Measurements from ENCODE around the gene BICC1.

The BICC1 gene

DNA sequence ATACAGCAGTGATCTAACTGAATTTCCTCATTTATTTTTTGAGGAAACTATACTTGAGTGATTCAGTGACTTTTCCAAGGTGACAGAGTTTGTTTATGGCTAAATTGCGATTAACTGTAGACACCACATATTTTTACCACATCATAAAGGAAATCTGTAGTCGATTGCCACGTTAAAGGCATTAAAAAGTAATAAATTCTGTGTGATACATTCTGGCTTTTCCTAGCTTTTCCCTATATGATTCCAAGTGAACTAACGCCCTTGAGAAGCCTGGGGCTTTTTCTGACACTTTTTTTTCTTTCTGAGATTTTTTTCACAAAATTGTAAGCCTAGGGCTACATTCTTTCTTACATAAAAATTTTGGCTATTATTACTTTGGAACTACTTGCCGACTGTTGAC lies 266.9 kb downstream of the BICC1 start:
- in situ Hi-C loops (cut with HindIII; ENCODE audit: low pct_ligation_motif_present, low sequenced_read_pairs): no loop called here
- DNase-seq: no peak
- TF ChIP-seq, protein P1, sequence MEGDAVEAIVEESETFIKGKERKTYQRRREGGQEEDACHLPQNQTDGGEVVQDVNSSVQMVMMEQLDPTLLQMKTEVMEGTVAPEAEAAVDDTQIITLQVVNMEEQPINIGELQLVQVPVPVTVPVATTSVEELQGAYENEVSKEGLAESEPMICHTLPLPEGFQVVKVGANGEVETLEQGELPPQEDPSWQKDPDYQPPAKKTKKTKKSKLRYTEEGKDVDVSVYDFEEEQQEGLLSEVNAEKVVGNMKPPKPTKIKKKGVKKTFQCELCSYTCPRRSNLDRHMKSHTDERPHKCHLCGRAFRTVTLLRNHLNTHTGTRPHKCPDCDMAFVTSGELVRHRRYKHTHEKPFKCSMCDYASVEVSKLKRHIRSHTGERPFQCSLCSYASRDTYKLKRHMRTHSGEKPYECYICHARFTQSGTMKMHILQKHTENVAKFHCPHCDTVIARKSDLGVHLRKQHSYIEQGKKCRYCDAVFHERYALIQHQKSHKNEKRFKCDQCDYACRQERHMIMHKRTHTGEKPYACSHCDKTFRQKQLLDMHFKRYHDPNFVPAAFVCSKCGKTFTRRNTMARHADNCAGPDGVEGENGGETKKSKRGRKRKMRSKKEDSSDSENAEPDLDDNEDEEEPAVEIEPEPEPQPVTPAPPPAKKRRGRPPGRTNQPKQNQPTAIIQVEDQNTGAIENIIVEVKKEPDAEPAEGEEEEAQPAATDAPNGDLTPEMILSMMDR (IDR thresholded peaks at IDR 0.05; ENCODE audit: low read depth, low read length, missing control alignments): no peak
- no peak overlapping the region for H3K27ac ChIP-seq
- H3K36me3 ChIP-seq (replicated peaks): no peaks in the 10 kb centered on the region
- H3K27me3 ChIP-seq (replicated peaks): no peaks in the 10 kb centered on the region
- no peak overlapping the region for H3K4me3 ChIP-seq (ENCODE audit: low read depth, low read length)

DNA sequence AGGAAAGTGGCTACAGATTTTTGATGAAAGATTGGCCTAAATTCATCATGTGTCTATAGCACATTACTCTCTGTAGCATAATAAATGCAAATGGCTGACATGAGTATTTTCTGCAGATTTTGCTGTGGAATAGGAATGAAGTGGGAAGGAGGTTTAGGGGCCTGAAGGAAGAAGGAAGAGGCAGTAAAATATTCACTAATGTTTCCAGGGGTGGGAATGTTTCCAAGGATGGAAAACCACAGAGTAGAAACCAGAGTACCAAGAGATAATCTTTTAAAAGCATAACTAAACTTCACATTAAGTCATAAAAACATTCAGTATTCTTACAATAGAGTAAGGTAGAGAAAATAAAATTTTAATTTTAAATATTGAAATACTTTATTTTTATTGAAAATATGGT lies 267.8 kb downstream of the BICC1 start:
- TF ChIP-seq, protein P1 (IDR thresholded peaks at IDR 0.05; ENCODE audit: low read depth, low read length, missing control alignments): no peak
- Histone ChIP-seq H3K4me3 (ENCODE audit: low read depth, low read length) (no peak overlapping the region), H3K27me3 (replicated peaks) (no peaks in the 10 kb centered on the region), H3K27ac (no peak overlapping the region), H3K36me3 (replicated peaks) (no peaks in the 10 kb centered on the region)
- no peak for DNase-seq
- in situ Hi-C loops (cut with HindIII; ENCODE audit: low pct_ligation_motif_present, low sequenced_read_pairs): no loop called here

DNA sequence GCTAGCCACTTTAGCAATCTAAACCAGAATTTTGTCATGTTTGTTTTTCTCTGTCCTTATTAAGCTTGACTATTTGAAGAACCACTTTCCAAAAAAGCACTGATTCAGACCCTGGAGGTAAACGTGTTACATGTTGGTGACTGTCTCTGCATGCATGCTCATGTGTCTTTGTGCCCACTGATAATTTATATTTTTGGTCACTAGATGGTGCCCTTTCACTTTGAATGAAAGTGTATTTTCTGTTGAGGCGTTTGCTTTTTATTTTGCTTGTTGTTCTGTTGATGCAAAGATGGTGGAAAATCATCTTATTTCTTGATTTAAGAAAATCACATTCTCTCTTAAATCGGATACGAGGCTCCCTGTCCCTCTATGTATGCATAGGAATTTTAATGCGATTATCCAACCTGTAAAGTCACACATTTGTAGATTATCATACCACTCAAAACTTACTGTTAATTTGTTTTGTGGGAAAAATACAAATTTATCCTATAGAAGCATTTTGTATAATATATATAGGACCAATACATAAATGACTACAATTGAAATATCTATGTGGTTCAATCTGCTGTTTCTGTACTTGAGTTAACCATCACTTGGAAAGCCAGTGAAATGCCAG lies 269.3 kb downstream of the BICC1 start:
- Histone ChIP-seq H3K36me3 (replicated peaks) (no peaks in the 10 kb centered on the region), H3K27ac (no peak overlapping the region), H3K4me3 (ENCODE audit: low read depth, low read length) (no peak overlapping the region), H3K27me3 (replicated peaks) (no peaks in the 10 kb centered on the region)
- DNase-seq: peak; percentile 43
- in situ Hi-C loops (cut with HindIII; ENCODE audit: low pct_ligation_motif_present, low sequenced_read_pairs): no loop called here
- TF ChIP-seq, protein P1 (IDR thresholded peaks at IDR 0.05; ENCODE audit: low read depth, low read length, missing control alignments): peak; percentile 50

DNA sequence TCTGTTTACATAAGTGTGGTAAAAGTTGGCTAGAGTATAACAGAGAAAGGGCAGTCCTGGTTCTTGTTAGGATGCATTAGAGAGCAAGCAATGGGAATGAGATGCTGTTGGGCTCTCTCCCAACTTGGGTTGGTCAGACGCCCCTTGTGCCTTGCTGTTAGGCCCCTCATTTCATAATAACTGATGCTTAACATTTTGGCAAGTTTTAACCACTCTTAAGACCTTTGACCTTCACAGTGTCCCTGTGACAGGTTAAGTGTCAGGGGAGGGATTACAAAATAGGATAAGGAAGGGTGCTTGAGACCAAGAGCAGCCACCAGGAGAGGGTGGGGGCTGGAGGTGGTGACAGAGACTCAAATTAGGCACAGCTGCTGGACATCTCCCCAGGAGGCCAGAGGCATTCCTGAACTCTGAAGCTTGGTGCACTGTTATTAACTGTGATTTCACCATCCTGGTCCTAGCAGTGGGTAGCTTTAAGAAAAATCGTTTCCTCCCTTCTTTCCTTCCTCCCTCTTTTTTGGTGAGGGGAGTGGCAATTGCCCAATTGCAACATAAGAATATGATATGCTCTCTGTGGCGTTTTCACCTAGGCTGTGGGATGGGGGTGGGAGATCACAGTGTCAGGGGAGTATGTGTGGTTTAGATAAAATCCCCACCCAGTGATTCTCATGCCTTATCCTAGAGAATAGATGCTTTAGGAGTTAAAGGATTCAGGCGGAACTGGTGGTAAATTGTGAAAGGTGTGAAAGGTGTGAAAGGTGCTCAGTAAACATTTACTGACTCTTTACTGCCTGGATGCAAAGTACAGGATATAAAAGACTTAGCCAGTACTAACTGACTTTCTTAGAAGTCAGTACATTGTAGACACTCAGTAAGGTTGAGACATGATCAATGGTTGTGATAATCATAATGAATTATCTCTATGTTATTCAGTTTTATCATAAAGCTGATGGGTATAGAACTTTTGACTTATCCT lies 270.5 kb downstream of the BICC1 start:
- TF ChIP-seq, protein P1 (IDR thresholded peaks at IDR 0.05; ENCODE audit: low read depth, low read length, missing control alignments): no peak
- H3K27me3 ChIP-seq (replicated peaks): no peaks in the 10 kb centered on the region
- no peak overlapping the region for H3K27ac ChIP-seq
- H3K36me3 ChIP-seq (replicated peaks): no peaks in the 10 kb centered on the region
- in situ Hi-C loops (cut with HindIII; ENCODE audit: low pct_ligation_motif_present, low sequenced_read_pairs): no loop called here
- DNase-seq: no peak
- H3K4me3 ChIP-seq (ENCODE audit: low read depth, low read length): no peak overlapping the region

DNA sequence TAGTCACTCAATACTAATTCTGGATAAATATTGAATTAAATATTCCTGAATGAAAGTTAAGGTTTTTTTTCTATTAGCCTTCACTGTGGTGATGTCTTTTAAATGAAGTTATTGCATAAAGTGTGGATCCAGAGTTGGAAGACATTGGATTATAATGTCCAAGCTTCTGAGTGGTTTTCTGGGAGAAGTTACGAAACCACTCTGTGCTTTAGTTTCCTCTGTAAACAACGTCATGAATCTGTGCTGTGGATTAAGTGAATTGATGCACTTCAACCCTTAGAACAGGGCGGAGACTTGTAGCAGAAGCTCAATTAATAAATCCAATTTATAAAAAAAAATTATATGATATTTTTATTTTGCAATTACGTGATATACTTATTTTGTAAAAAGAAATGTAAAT lies 271.7 kb downstream of the BICC1 start:
- no peak overlapping the region for H3K4me3 ChIP-seq (ENCODE audit: low read depth, low read length)
- H3K36me3 ChIP-seq (replicated peaks): no peaks in the 10 kb centered on the region
- no peak for DNase-seq
- H3K27me3 ChIP-seq (replicated peaks): no peaks in the 10 kb centered on the region
- TF ChIP-seq, protein P1 (IDR thresholded peaks at IDR 0.05; ENCODE audit: low read depth, low read length, missing control alignments): no peak
- in situ Hi-C loops (cut with HindIII; ENCODE audit: low pct_ligation_motif_present, low sequenced_read_pairs): no loop called here
- no peak overlapping the region for H3K27ac ChIP-seq

Measured in brain microvascular endothelial cell (primary cell).